SH-SY5Y (cell line): ENCODE measurements around the gene ZNF33A.

Experiments used
- GATA2 ChIP-seq: IDR thresholded peaks from 2 replicates; pipeline ENCODE4 v1.6.1; 2011; ENCODE audit warnings: mild to moderate bottlenecking, low read depth, low read length
- GATA3 ChIP-seq: IDR thresholded peaks from 2 replicates; pipeline ENCODE4 v1.6.1; 2011; ENCODE audit warnings: low read depth, mild to moderate bottlenecking, low read length, moderate library complexity

- TF ChIP-seq GATA3 (no peak), GATA2 (no peak)
Observed at GRCh38 chr10:38027986-38028385, 17.5 kb downstream of the ZNF33A start.
